NOMO-1 treated with dmso at 0.1 percent for 144 hours (cell line): ENCODE results near the gene ACTL7B.
"Not testable (repeated sequence)": the region's sequence is repeated elsewhere in the genome, so short reads cannot be mapped to it uniquely, and the experiment has no call there.

ENCODE experiments used
- DNase-seq: peaks from one replicate; lab custom pipeline; 2025; ENCODE audit not compliant: unreplicated experiment; lab: John Stamatoyannopoulos, UW

The ACTL7B gene

GRCh38 chr9:108855888-108856287 is at the start of gene ACTL7B:
TSS of gene ACTL7B (minus strand) at chr9:108855986. CDS start at chr9:108855930, 56 bp downstream.
- DNase-seq = no peak

- no peak for DNase-seq
Measured at GRCh38 chr9:108905494-108905893, 49.7 kb upstream of the ACTL7B start.

- no peak for DNase-seq
Measured at GRCh38 chr9:108904161-108904560, 48.4 kb upstream of the ACTL7B start.

- no peak for DNase-seq
Measured at GRCh38 chr9:108903420-108904103, 47.8 kb upstream of the ACTL7B start.

GRCh38 chr9:108900176-108900575 is 44.4 kb upstream of the ACTL7B start:
- no peak for DNase-seq

- not testable (repeated sequence) for DNase-seq
Measured at GRCh38 chr9:108899023-108899695, 43.4 kb upstream of the ACTL7B start.

GRCh38 chr9:108897324-108898096 is 41.7 kb upstream of the ACTL7B start:
- DNase-seq = no peak

- no peak for DNase-seq
Measured at GRCh38 chr9:108894225-108894997, 38.6 kb upstream of the ACTL7B start.

- no peak for DNase-seq
Measured at GRCh38 chr9:108889649-108890067, 33.9 kb upstream of the ACTL7B start.

GRCh38 chr9:108886594-108887271 is 30.9 kb upstream of the ACTL7B start:
- DNase-seq = not testable (repeated sequence)

- no peak for DNase-seq
Measured at GRCh38 chr9:108885643-108886348, 30.0 kb upstream of the ACTL7B start.

GRCh38 chr9:108884701-108885100 is 28.9 kb upstream of the ACTL7B start:
- no peak for DNase-seq

GRCh38 chr9:108883085-108883484 is 27.3 kb upstream of the ACTL7B start:
- no peak for DNase-seq

GRCh38 chr9:108882052-108882888 is 26.5 kb upstream of the ACTL7B start:
- DNase-seq = no peak

- DNase-seq = no peak
Measured at GRCh38 chr9:108880738-108881316, 25.0 kb upstream of the ACTL7B start.

GRCh38 chr9:108877524-108877923 is 21.7 kb upstream of the ACTL7B start:
- DNase-seq = no peak

- DNase-seq = no peak
Measured at GRCh38 chr9:108876425-108876824, 20.6 kb upstream of the ACTL7B start.

- DNase-seq = no peak
Measured at GRCh38 chr9:108874058-108874788, 18.4 kb upstream of the ACTL7B start.
